ENCODE results near the gene TMED5. TPM values are rescaled to one million over a fixed set of nuclear protein-coding genes. Genes with fewer than 3 reads are reported as not detected.

Gene TMED5
- polyA plus RNA-seq, 3 donors, result 30.0 to 75.8 (median 62.8) TPM

- Histone ChIP-seq H3K27me3 (ENCODE audit: control insufficient read depth in 2 of 2, insufficient read depth in 2 of 2, low read length in 2 of 2) (no peaks in the 10 kb centered on the region), H3K4me3 (replicated peaks in 1 of 3; ENCODE audit: low read depth in 2 of 3, low read length in 3 of 3) (no peak overlapping the region), H3K27ac (ENCODE audit: low read depth in 1 of 2, low read length in 2 of 2) (no peak overlapping the region), H2AFZ (ENCODE audit: insufficient read depth, low read depth, low read length, poor library complexity, severe bottlenecking) (no peak overlapping the region), H3K4me2 (replicated peaks; ENCODE audit: extremely low read depth, low read length, poor library complexity, severe bottlenecking) (no peak overlapping the region), H4K20me1 (ENCODE audit: insufficient read depth, low read length) (peaks cover 21% of the 10 kb centered on the region), H3K36me3 (replicated peaks in 1 of 2; ENCODE audit: control insufficient read depth in 1 of 2, insufficient read depth in 2 of 2, low read length in 2 of 2) (peaks cover 45 to 61% of the 10 kb centered on the region in 2 donors), H3K9ac (ENCODE audit: insufficient read depth, low read length, poor library complexity, severe bottlenecking) (no peak overlapping the region), H3K9me3 (replicated peaks in 1 of 2; ENCODE audit: control insufficient read depth in 1 of 2, insufficient read depth in 1 of 2, low read length in 2 of 2) (no peaks in the 10 kb centered on the region), H3K4me1 (ENCODE audit: control insufficient read depth in 1 of 2, insufficient read depth in 2 of 2, low read length in 2 of 2) (no peaks in the 10 kb centered on the region), H3K79me2 (ENCODE audit: insufficient read depth, low read length) (no peaks in the 10 kb centered on the region)
- Mint-ChIP-seq H3K27me3 (ENCODE audit: low read depth in 3 of 3) (no peaks in the 10 kb centered on the region), H3K4me3 (no peak overlapping the region), H3K36me3 (peaks cover 46 to 54% of the 10 kb centered on the region in 2 donors), H3K27ac (no peak overlapping the region), H3K4me1 (no peaks in the 10 kb centered on the region), H3K9me3 (no peaks in the 10 kb centered on the region)
- 83% methylated on average over 6 of the region's 7 CpGs for WGBS (ENCODE audit: insufficient coverage)
- DNase-seq, result no peak
- intact Hi-C loops (cut with micrococcal nuclease), result no loop called here
- TF ChIP-seq, protein P1, sequence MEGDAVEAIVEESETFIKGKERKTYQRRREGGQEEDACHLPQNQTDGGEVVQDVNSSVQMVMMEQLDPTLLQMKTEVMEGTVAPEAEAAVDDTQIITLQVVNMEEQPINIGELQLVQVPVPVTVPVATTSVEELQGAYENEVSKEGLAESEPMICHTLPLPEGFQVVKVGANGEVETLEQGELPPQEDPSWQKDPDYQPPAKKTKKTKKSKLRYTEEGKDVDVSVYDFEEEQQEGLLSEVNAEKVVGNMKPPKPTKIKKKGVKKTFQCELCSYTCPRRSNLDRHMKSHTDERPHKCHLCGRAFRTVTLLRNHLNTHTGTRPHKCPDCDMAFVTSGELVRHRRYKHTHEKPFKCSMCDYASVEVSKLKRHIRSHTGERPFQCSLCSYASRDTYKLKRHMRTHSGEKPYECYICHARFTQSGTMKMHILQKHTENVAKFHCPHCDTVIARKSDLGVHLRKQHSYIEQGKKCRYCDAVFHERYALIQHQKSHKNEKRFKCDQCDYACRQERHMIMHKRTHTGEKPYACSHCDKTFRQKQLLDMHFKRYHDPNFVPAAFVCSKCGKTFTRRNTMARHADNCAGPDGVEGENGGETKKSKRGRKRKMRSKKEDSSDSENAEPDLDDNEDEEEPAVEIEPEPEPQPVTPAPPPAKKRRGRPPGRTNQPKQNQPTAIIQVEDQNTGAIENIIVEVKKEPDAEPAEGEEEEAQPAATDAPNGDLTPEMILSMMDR (IDR thresholded peaks at IDR 0.05), result no peak
Measured at GRCh38 chr1:93148001-93148400, 32.2 kb downstream of the TMED5 start.

- Histone ChIP-seq H3K79me2 (ENCODE audit: insufficient read depth, low read length) (no peaks in the 10 kb centered on the region), H3K4me3 (replicated peaks in 1 of 3; ENCODE audit: low read depth in 2 of 3, low read length in 3 of 3) (no peak overlapping the region), H3K27me3 (ENCODE audit: control insufficient read depth in 2 of 2, insufficient read depth in 2 of 2, low read length in 2 of 2) (no peaks in the 10 kb centered on the region), H3K9ac (ENCODE audit: insufficient read depth, low read length, poor library complexity, severe bottlenecking) (no peak overlapping the region), H3K36me3 (replicated peaks in 1 of 2; ENCODE audit: control insufficient read depth in 1 of 2, insufficient read depth in 2 of 2, low read length in 2 of 2) (peaks cover 18 to 42% of the 10 kb centered on the region in 2 donors), H2AFZ (ENCODE audit: insufficient read depth, low read depth, low read length, poor library complexity, severe bottlenecking) (no peak overlapping the region), H3K9me3 (replicated peaks in 1 of 2; ENCODE audit: control insufficient read depth in 1 of 2, insufficient read depth in 1 of 2, low read length in 2 of 2) (no peaks in the 10 kb centered on the region), H4K20me1 (ENCODE audit: insufficient read depth, low read length) (no peaks in the 10 kb centered on the region), H3K4me2 (replicated peaks; ENCODE audit: extremely low read depth, low read length, poor library complexity, severe bottlenecking) (no peak overlapping the region), H3K4me1 (ENCODE audit: control insufficient read depth in 1 of 2, insufficient read depth in 2 of 2, low read length in 2 of 2) (no peaks in the 10 kb centered on the region), H3K27ac (ENCODE audit: low read depth in 1 of 2, low read length in 2 of 2) (no peak overlapping the region)
- Mint-ChIP-seq H3K4me1 (no peaks in the 10 kb centered on the region), H3K27ac (no peak overlapping the region), H3K36me3 (peaks cover 26 to 32% of the 10 kb centered on the region in 2 donors), H3K9me3 (no peaks in the 10 kb centered on the region), H3K27me3 (ENCODE audit: low read depth in 3 of 3) (no peaks in the 10 kb centered on the region), H3K4me3 (no peak overlapping the region)
- TF ChIP-seq, protein P1 (IDR thresholded peaks at IDR 0.05), result no peak
- no peak for DNase-seq
- no CpG with 5 or more reads among the region's 4 CpGs for WGBS (ENCODE audit: insufficient coverage)
- intact Hi-C loops (cut with micrococcal nuclease), result no loop called here
Measured at GRCh38 chr1:93143769-93144168, 36.4 kb downstream of the TMED5 start.
